Right lobe of liver (tissue), 6 donors: ENCODE results near the gene CREM. TPM values are rescaled to one million over a fixed set of nuclear protein-coding genes. Genes with fewer than 3 reads are reported as not detected.

Source experiments
- ATAC-seq, 4 donors: fragments of 200-7000 bp; cut with Tn5 transposase; one replicate each; pipeline ENCODE4 v1.9.1; 2020; ENCODE audit warnings: mild to moderate bottlenecking in 4 of 4, moderate library complexity in 4 of 4
- DNase-seq, 3 donors: peaks; one replicate each; pipeline ENCODE4 v3.0.0-alpha.2; 2020
- H3K27ac ChIP-seq, 3 donors: fragments of 200-600 bp; one replicate each; pipeline ENCODE4 v1.8.0; 2022
- H3K27me3 ChIP-seq, 2 donors: fragments of 200-600 bp; one replicate each; pipeline ENCODE4 v1.8.0; 2022
- H3K36me3 ChIP-seq, 4 donors: fragments of 200-600 bp; sonication (generic) in 1 of 4; one replicate each; pipeline versions ENCODE4 v1.5.1 to v1.8.0; 2017 to 2022; ENCODE audit warnings: control low read depth in 1 of 4
- H3K4me1 ChIP-seq, 4 donors: fragments of 200-600 bp; sonication (generic) in 1 of 4; one replicate each; pipeline versions ENCODE4 v1.5.1 to v1.8.0; 2017 to 2022; ENCODE audit warnings: control low read depth in 1 of 4
- H3K4me3 ChIP-seq, 3 donors: fragments of 200-600 bp; one replicate each; pipeline ENCODE4 v1.8.0; 2022
- H3K9me3 ChIP-seq, 4 donors: fragments of 200-600 bp; sonication (generic) in 1 of 4; one replicate each; pipeline versions ENCODE4 v1.5.1 to v1.8.0; 2017 to 2022; ENCODE audit warnings: control low read depth in 1 of 4
- POLR2A ChIP-seq: fragments of 450-650 bp; IDR thresholded peaks from one replicate; pipeline ENCODE4 v1.6.1; 2017; ENCODE audit warnings: antibody characterized with exemption, mild to moderate bottlenecking
- WGBS: methylation state at CpG from one replicate; pipeline ENCODE4 v1.1.6; 2018; ENCODE audit warnings: low coverage, low lambda C conversion rate; ENCODE audit not compliant: insufficient coverage; ENCODE audit errors: missing lambda C conversion rate; 5-methylcytosine and 5-hydroxymethylcytosine counted together
- intact Hi-C, 2 donors: fragments of 100-400 bp; cut with DNase I; formaldehyde crosslinking; loops; one replicate each; pipeline versions ENCODE4 v1.11.2 to v1.14.1; 2022
- total RNA-seq, 6 experiments: library from RNA; depleted of rRNA in 2 of 6; stranded (reverse); fragments of >200 nt in 2 of 6; fragmentation: NEBNext Ultra II Directional in 3 of 6; extraction: Animal tissue kit (Norgen Biotek cat#: 25700) in 3 of 6; gene quantifications; one replicate each; pipeline versions ENCODE4 v1.1.0 to v1.2.4, GENCODE V29; 2016 to 2023
- TF ChIP-seq, protein P1 (sequence below), 4 donors: fragments of 200-600 bp in 3 of 4; fragments of 450-650 bp in 1 of 4; IDR thresholded peaks; one replicate each; pipeline versions ENCODE4 v1.5.1 to v1.8.0; 2016 to 2022; ENCODE audit warnings: antibody characterized with exemption in 4 of 4, mild to moderate bottlenecking in 2 of 4
- donor health status: DM: no; HTN: yes; CAD: no.
- donor health status: DM: no; HTN: no; CAD: no.
- donor health status: DM: no; HTN: no; CAD: no.
- donor health status: DM: no; HTN: yes; CAD: no.
- donor health status: DM: no; HTN: yes; CAD: no.

The CREM gene
- total RNA-seq, 6 experiments from 2014 or later: 16.3 to 34.1 (median 22.9) TPM

DNA sequence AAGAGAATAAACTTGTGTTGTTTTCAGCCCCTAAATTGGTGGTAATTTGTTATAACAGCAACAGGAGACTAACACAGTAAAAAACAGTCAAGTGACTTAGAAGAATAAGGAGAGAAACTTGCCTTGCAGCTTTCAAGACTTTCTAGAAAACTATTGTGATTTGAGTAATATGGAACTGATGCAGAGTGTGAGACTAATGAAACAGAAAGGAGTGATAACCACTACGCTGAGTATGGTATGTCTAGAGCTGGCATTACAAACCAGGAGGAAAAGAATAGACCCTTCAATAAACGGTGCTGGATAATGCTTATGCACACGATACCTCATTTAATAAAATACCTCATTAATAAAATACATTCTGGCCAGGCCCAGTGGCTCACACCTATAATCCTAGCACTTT is 99.9 kb downstream of the CREM start:
- no peak overlapping the region for H3K27ac ChIP-seq
- no peak overlapping the region for H3K4me3 ChIP-seq
- intact Hi-C loops: no loop called here
- ATAC-seq (no peak), DNase-seq (no peak)
- no peak for TF ChIP-seq POLR2A
- TF ChIP-seq, protein P1, sequence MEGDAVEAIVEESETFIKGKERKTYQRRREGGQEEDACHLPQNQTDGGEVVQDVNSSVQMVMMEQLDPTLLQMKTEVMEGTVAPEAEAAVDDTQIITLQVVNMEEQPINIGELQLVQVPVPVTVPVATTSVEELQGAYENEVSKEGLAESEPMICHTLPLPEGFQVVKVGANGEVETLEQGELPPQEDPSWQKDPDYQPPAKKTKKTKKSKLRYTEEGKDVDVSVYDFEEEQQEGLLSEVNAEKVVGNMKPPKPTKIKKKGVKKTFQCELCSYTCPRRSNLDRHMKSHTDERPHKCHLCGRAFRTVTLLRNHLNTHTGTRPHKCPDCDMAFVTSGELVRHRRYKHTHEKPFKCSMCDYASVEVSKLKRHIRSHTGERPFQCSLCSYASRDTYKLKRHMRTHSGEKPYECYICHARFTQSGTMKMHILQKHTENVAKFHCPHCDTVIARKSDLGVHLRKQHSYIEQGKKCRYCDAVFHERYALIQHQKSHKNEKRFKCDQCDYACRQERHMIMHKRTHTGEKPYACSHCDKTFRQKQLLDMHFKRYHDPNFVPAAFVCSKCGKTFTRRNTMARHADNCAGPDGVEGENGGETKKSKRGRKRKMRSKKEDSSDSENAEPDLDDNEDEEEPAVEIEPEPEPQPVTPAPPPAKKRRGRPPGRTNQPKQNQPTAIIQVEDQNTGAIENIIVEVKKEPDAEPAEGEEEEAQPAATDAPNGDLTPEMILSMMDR (IDR thresholded peaks at IDR 0.05): no peak
- H3K4me1 ChIP-seq: peaks cover 0 to 3% (median 0%) of the 10 kb centered on the region in 4 donors
- 86% methylated on average over 3 of the region's 3 CpGs for WGBS
- no peaks in the 10 kb centered on the region for H3K27me3 ChIP-seq
- H3K9me3 ChIP-seq: no peaks in the 10 kb centered on the region
- H3K36me3 ChIP-seq: no peaks in the 10 kb centered on the region

DNA sequence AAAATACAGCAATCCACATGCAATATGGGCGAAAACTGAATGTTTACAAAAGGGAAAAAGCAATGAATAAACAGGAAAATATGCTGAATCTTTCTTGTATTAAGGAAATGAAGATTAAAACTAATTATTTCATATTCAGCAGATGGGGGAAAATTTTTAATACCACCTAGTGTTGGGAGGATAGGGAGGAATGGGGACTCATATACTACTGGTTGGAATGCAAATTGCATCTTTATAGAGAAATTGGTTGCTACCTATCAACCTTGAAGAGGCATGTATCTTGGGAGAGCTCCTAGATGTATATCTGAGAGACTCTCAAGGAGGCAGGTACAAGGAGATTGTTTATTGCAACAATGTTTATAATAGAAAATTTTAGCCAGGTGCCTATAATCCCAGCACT is 101.4 kb downstream of the CREM start:
- DNase-seq: no peak
- H3K36me3 ChIP-seq: no peaks in the 10 kb centered on the region
- H3K4me3 ChIP-seq: no peak overlapping the region
- no peaks in the 10 kb centered on the region for H3K4me1 ChIP-seq
- no peak for ATAC-seq
- no peaks in the 10 kb centered on the region for H3K27me3 ChIP-seq
- intact Hi-C loops: no loop called here
- H3K27ac ChIP-seq: no peak overlapping the region
- 83% methylated on average over 1 of the region's 1 CpG for WGBS
- no peaks in the 10 kb centered on the region for H3K9me3 ChIP-seq
- TF ChIP-seq, protein P1 (IDR thresholded peaks at IDR 0.05): no peak
- no peak for TF ChIP-seq POLR2A

DNA sequence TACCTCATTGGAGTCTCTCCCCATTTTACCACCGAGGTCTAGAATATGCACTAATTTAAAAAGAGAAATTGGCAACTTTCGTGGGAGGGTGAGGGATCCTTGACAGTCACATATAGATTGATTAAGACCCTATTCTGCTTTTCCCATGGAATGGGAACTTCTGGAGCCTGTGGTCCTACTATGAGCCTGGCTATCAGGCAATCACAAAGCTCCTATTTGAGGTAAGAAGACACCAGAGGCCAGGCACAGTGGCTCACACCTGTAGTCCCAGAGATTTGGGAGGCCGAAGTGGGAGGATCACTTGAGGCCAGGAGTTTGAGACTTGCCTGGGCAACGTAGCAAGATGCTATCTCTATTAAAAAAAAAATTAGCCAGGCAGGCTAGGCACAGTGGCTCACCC is 105.0 kb downstream of the CREM start:
- no peak for DNase-seq
- no peaks in the 10 kb centered on the region for H3K9me3 ChIP-seq
- H3K36me3 ChIP-seq: no peaks in the 10 kb centered on the region
- no peaks in the 10 kb centered on the region for H3K27me3 ChIP-seq
- intact Hi-C loops: no loop called here
- no peaks in the 10 kb centered on the region for H3K4me1 ChIP-seq
- no peak for ATAC-seq
- no peak overlapping the region for H3K4me3 ChIP-seq
- 79% methylated on average over 4 of the region's 4 CpGs for WGBS
- TF ChIP-seq, protein P1 (IDR thresholded peaks at IDR 0.05): no peak
- no peak for TF ChIP-seq POLR2A
- H3K27ac ChIP-seq: no peak overlapping the region

DNA sequence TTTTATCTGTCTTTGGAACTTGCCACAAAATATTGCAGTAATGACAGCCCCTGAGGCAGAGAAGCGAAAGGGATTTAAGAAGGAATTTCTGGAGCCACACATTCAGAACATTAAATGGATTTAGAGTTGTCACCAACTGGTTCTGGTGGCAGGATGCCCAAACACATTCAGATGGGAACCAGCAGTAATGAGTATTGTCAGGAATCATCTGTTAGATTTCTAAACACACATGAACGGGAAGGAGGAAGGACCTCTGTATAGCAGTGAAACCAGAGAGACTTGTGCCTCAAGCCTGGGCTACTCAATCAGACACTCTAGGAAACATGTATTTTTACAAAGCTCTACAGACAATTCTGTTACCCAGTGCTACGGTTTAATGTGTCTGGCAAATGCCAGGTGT is 105.9 kb downstream of the CREM start:
- DNase-seq (no peak), ATAC-seq (no peak)
- 77% methylated on average over 3 of the region's 3 CpGs for WGBS
- no peaks in the 10 kb centered on the region for H3K4me1 ChIP-seq
- TF ChIP-seq, protein P1 (IDR thresholded peaks at IDR 0.05): no peak
- no peak for TF ChIP-seq POLR2A
- H3K9me3 ChIP-seq: no peaks in the 10 kb centered on the region
- H3K27me3 ChIP-seq: no peaks in the 10 kb centered on the region
- H3K27ac ChIP-seq: no peak overlapping the region
- H3K4me3 ChIP-seq: no peak overlapping the region
- H3K36me3 ChIP-seq: no peaks in the 10 kb centered on the region
- intact Hi-C loops: no loop called here

DNA sequence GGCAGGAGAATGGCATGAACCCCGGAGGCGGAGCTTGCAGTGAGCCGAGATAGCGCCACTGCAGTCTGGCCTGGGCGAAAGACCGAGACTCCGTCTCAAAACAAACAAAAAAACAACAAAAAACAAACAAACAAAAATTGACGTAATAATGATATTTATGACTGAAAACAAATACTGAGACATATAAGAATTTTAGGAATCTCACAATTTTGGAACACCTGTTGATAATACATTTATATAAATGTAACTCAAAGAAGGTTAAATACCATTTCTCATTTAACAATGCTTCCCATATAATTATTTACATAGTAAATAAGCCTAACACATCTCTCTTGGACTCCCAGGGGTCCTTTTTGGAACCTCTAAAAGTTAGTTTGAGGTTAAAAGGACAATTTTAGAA is 107.4 kb downstream of the CREM start:
- WGBS: 56% methylated on average over 1 of the region's 8 CpGs

More for the DNA sequence above, 107.4 kb downstream of the CREM start:
- TF ChIP-seq, protein P1 (IDR thresholded peaks at IDR 0.05): no peak
- no peak for TF ChIP-seq POLR2A
- no peak overlapping the region for H3K27ac ChIP-seq
- ATAC-seq (no peak), DNase-seq (no peak)
- no peak overlapping the region for H3K4me3 ChIP-seq
- intact Hi-C loops: no loop called here
- no peaks in the 10 kb centered on the region for H3K27me3 ChIP-seq
- H3K36me3 ChIP-seq: no peaks in the 10 kb centered on the region
- no peaks in the 10 kb centered on the region for H3K9me3 ChIP-seq
- H3K4me1 ChIP-seq: no peaks in the 10 kb centered on the region
